ENCODE measurements around the gene C4orf51. TPM values are rescaled to one million over a fixed set of nuclear protein-coding genes. Genes with fewer than 3 reads are reported as not detected.

C4orf51 gene
- total RNA-seq, 1 donor from 2014 or later = not detected

- Mint-ChIP-seq H3K36me3 (ENCODE audit: insufficient read depth) (peaks cover 20% of the 10 kb centered on the region), H3K27ac (peak overlapping the region; percentile 20), H3K4me1 (ENCODE audit: low read depth) (no peaks in the 10 kb centered on the region), H3K27me3 (no peaks in the 10 kb centered on the region), H3K9me3 (ENCODE audit: low read depth) (no peaks in the 10 kb centered on the region), H3K4me3 (ENCODE audit: low read depth) (no peak overlapping the region)
- no peak for TF ChIP-seq CTCF (IDR thresholded peaks at IDR 0.05; ENCODE audit: unreplicated experiment)
- DNase-seq (ENCODE audit: low spot score, unreplicated experiment) = no peak
Observed at GRCh38 chr4:145775406-145775805, 95.5 kb downstream of the C4orf51 start.

GRCh38 chr4:145776208-145776607 lies 96.3 kb downstream of the C4orf51 start:
- Mint-ChIP-seq H3K36me3 (ENCODE audit: insufficient read depth) (peaks cover 22% of the 10 kb centered on the region), H3K27me3 (no peaks in the 10 kb centered on the region), H3K4me1 (ENCODE audit: low read depth) (no peaks in the 10 kb centered on the region), H3K4me3 (ENCODE audit: low read depth) (no peak overlapping the region), H3K9me3 (ENCODE audit: low read depth) (no peaks in the 10 kb centered on the region), H3K27ac (no peak overlapping the region)
- no peak for TF ChIP-seq CTCF (IDR thresholded peaks at IDR 0.05; ENCODE audit: unreplicated experiment)
- no peak for DNase-seq (ENCODE audit: low spot score, unreplicated experiment)

GRCh38 chr4:145779319-145779801 lies 99.4 kb downstream of the C4orf51 start:
- Mint-ChIP-seq H3K9me3 (ENCODE audit: low read depth) (no peaks in the 10 kb centered on the region), H3K36me3 (ENCODE audit: insufficient read depth) (peaks cover 31% of the 10 kb centered on the region), H3K4me1 (ENCODE audit: low read depth) (peaks cover 7% of the 10 kb centered on the region), H3K4me3 (ENCODE audit: low read depth) (no peak overlapping the region), H3K27me3 (no peaks in the 10 kb centered on the region), H3K27ac (no peak overlapping the region)
- no peak for DNase-seq (ENCODE audit: low spot score, unreplicated experiment)
- no peak for TF ChIP-seq CTCF (IDR thresholded peaks at IDR 0.05; ENCODE audit: unreplicated experiment)

GRCh38 chr4:145781351-145781750 lies 101.4 kb downstream of the C4orf51 start:
- no peak overlapping the region for H3K27ac Mint-ChIP-seq
- H3K27me3 Mint-ChIP-seq = no peaks in the 10 kb centered on the region
- H3K9me3 Mint-ChIP-seq (ENCODE audit: low read depth) = no peaks in the 10 kb centered on the region
- H3K4me3 Mint-ChIP-seq (ENCODE audit: low read depth) = no peak overlapping the region
- DNase-seq (ENCODE audit: low spot score, unreplicated experiment) = no peak
- TF ChIP-seq CTCF (IDR thresholded peaks at IDR 0.05; ENCODE audit: unreplicated experiment) = no peak
- peaks cover 9% of the 10 kb centered on the region for H3K4me1 Mint-ChIP-seq (ENCODE audit: low read depth)
- H3K36me3 Mint-ChIP-seq (ENCODE audit: insufficient read depth) = peaks cover 33% of the 10 kb centered on the region

Other genes starting within 250 kb of the C4orf51 start
- 26.3 and 32.5 TPM in 2 replicates for gene SMAD1, start 198.3 kb upstream of the C4orf51 start, total RNA-seq
- gene MMAA, start 60.8 kb upstream of the C4orf51 start, total RNA-seq = 8.1 and 9.8 TPM in 2 replicates

Measured in progenitor cell of endocrine pancreas (in vitro differentiated cells).